Measurements from ENCODE around the gene DAG1. TPM values are rescaled to one million over a fixed set of nuclear protein-coding genes. Genes with fewer than 3 reads are reported as not detected.

The DAG1 gene
- total RNA-seq, 1 experiment from 2014 or later = 99.9 TPM

DNA sequence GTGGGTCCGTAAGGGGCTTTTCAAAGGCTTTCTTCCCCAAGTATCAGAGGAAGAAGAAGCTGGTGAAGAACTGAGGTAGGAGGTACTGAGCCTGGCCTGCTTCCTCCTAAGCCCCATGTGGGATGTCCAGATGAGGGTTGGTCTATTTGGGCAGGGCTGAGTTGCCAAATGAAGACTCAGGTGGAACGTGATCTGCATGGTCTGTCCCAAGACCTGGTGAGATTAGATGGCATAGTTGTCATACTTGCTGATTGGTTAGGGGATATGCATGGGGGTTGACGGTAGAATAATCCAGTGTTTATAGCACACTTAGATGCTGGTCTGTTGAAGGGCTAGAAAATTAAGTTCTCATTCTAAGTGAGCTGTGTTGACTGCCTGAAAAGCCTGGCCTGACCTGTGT lies 47.9 kb downstream of the DAG1 start:
- CTCF ChIA-PET = no interaction called here
- H3K9ac ChIP-seq (ENCODE audit: low read length) = no peak overlapping the region
- H3K9me2 ChIP-seq (ENCODE audit: insufficient read depth) = no peaks in the 10 kb centered on the region
- H3K79me2 ChIP-seq (ENCODE audit: insufficient read depth, low read length) = peaks cover 22% of the 10 kb centered on the region
- no peak overlapping the region for H3K4me3 ChIP-seq (replicated peaks in 1 of 2; ENCODE audit: low read depth in 1 of 2, low read length in 2 of 2)
- H3K9me3 ChIP-seq (ENCODE audit: control insufficient read depth in 1 of 2, insufficient read depth in 1 of 2, low read depth in 1 of 2, low read length in 2 of 2) = no peaks in the 10 kb centered on the region
- POLR2A ChIA-PET = no interaction called here
- H4K20me1 ChIP-seq (ENCODE audit: insufficient read depth) = no peaks in the 10 kb centered on the region
- RAD21 ChIA-PET (ENCODE audit: low non-redundant PET in 1 of 2, low total read pairs in 2 of 2, uncharacterized antibody in 2 of 2, unreplicated experiment in 2 of 2) = no interaction called here
- peaks cover 6 to 14% of the 10 kb centered on the region in 2 experiments; a peak in 2 of 4 replicates for H3K36me3 ChIP-seq (ENCODE audit: control insufficient read depth in 1 of 2, insufficient read depth in 2 of 2, low read length in 2 of 2)
- H3K4me2 ChIP-seq (ENCODE audit: low read length) = no peak overlapping the region
- H3K27me3 ChIP-seq (ENCODE audit: insufficient read depth, low read length) = no peaks in the 10 kb centered on the region
- DNase-seq (ENCODE audit: low read depth, low spot score) = no peak
- no peak overlapping the region for H2AFZ ChIP-seq (ENCODE audit: low read depth, low read length, poor library complexity, severe bottlenecking)
- no peak for ATAC-seq
- BruUV-seq (replicated peaks) = no TSS peak
- intact Hi-C loops (cut with micrococcal nuclease) = no loop called here
- peaks cover 3 to 8% of the 10 kb centered on the region in 2 experiments; a peak in 2 of 4 replicates for H3K4me1 ChIP-seq (ENCODE audit: control insufficient read depth in 1 of 2, insufficient read depth in 2 of 2, low read length in 2 of 2)
- TF ChIP-seq TCF7L2 (IDR thresholded peaks at IDR 0.05; ENCODE audit: borderline replicate concordance, extremely low read depth, insufficient read depth, insufficient read length) (no peak), EGR1 (IDR thresholded peaks at IDR 0.05; ENCODE audit: low read depth) (no peak), EZH2 (IDR thresholded peaks at IDR 0.05) (no peak), FOSL1 (IDR thresholded peaks at IDR 0.05; ENCODE audit: low read depth) (no peak), POLR2A (IDR thresholded peaks at IDR 0.05; ENCODE audit: borderline replicate concordance, extremely low read depth, insufficient read depth, insufficient read length) (no peak), POLR2AphosphoS5 (IDR thresholded peaks at IDR 0.05; ENCODE audit: low read depth, low read length) (no peak), ZFX (IDR thresholded peaks at IDR 0.05) (no peak), ZBTB33 (IDR thresholded peaks at IDR 0.05; ENCODE audit: extremely low read depth, insufficient replicate concordance, low read length) (no peak), JUND (IDR thresholded peaks at IDR 0.05) (no peak), ZNF274 (IDR thresholded peaks at IDR 0.05; ENCODE audit: low read depth, low read length) (no peak), SRF (IDR thresholded peaks at IDR 0.05; ENCODE audit: low read depth) (no peak), CTCF (IDR thresholded peaks at IDR 0.05 in 2 of 3, conservative IDR thresholded peaks at IDR 0.05 in 1 of 3; ENCODE audit: borderline replicate concordance in 1 of 3, insufficient read depth in 1 of 3, low read depth in 2 of 3, low read length in 2 of 3) (no peak), CBX3 (IDR thresholded peaks at IDR 0.05; ENCODE audit: low read depth) (no peak), SIN3A (IDR thresholded peaks at IDR 0.05; ENCODE audit: low read depth) (no peak), CEBPB (IDR thresholded peaks at IDR 0.05; ENCODE audit: low read depth) (no peak), ELF1 (IDR thresholded peaks at IDR 0.05; ENCODE audit: borderline replicate concordance, low read depth) (no peak)
- TF ChIP-seq, protein P1, sequence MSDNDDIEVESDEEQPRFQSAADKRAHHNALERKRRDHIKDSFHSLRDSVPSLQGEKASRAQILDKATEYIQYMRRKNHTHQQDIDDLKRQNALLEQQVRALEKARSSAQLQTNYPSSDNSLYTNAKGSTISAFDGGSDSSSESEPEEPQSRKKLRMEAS (IDR thresholded peaks at IDR 0.05) = no peak
- TF ChIP-seq, protein P2, sequence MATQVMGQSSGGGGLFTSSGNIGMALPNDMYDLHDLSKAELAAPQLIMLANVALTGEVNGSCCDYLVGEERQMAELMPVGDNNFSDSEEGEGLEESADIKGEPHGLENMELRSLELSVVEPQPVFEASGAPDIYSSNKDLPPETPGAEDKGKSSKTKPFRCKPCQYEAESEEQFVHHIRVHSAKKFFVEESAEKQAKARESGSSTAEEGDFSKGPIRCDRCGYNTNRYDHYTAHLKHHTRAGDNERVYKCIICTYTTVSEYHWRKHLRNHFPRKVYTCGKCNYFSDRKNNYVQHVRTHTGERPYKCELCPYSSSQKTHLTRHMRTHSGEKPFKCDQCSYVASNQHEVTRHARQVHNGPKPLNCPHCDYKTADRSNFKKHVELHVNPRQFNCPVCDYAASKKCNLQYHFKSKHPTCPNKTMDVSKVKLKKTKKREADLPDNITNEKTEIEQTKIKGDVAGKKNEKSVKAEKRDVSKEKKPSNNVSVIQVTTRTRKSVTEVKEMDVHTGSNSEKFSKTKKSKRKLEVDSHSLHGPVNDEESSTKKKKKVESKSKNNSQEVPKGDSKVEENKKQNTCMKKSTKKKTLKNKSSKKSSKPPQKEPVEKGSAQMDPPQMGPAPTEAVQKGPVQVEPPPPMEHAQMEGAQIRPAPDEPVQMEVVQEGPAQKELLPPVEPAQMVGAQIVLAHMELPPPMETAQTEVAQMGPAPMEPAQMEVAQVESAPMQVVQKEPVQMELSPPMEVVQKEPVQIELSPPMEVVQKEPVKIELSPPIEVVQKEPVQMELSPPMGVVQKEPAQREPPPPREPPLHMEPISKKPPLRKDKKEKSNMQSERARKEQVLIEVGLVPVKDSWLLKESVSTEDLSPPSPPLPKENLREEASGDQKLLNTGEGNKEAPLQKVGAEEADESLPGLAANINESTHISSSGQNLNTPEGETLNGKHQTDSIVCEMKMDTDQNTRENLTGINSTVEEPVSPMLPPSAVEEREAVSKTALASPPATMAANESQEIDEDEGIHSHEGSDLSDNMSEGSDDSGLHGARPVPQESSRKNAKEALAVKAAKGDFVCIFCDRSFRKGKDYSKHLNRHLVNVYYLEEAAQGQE (IDR thresholded peaks at IDR 0.05; ENCODE audit: low read depth) = no peak
- TF ChIP-seq, protein P3, sequence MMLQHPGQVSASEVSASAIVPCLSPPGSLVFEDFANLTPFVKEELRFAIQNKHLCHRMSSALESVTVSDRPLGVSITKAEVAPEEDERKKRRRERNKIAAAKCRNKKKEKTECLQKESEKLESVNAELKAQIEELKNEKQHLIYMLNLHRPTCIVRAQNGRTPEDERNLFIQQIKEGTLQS (IDR thresholded peaks at IDR 0.05) = no peak
- H3K27ac ChIP-seq (ENCODE audit: low read depth, low read length) = no peak overlapping the region

All from HCT116 (cell line).